HG03025 (cell line): ENCODE results near the gene NDUFB10.
"Not testable (repeated sequence)": the region's sequence is repeated elsewhere in the genome, so short reads cannot be mapped to it uniquely, and the experiment has no call there.

ENCODE experiments used
- ATAC-seq: cut with Tn5 transposase; IDR thresholded peaks from one replicate; pipeline ENCODE4 v1.9.1; 2021; ENCODE audit warnings: mild to moderate bottlenecking, moderate library complexity; ENCODE audit not compliant: unreplicated experiment, low FRiP score

NDUFB10 gene

GRCh38 chr16:1923299-1924034 lies 35.9 kb upstream of the NDUFB10 start:
- ATAC-seq, result no peak

GRCh38 chr16:1924095-1924494 lies 35.2 kb upstream of the NDUFB10 start:
- ATAC-seq, result no peak

GRCh38 chr16:1926271-1926670 lies 33.1 kb upstream of the NDUFB10 start:
- no peak for ATAC-seq

- no peak for ATAC-seq
Observed at GRCh38 chr16:1929105-1929504, 30.2 kb upstream of the NDUFB10 start.

- ATAC-seq, result peak; percentile 60
Observed at GRCh38 chr16:1929578-1930337, 29.6 kb upstream of the NDUFB10 start.

GRCh38 chr16:1930338-1930720 lies 29.0 kb upstream of the NDUFB10 start:
- ATAC-seq, result no peak

GRCh38 chr16:1932050-1933028 lies 27.0 kb upstream of the NDUFB10 start:
- no peak for ATAC-seq

- no peak for ATAC-seq
Observed at GRCh38 chr16:1933097-1933661, 26.2 kb upstream of the NDUFB10 start.

- no peak for ATAC-seq
Observed at GRCh38 chr16:1936945-1937479, 22.3 kb upstream of the NDUFB10 start.

GRCh38 chr16:1938316-1938715 lies 21.0 kb upstream of the NDUFB10 start:
- ATAC-seq, result no peak

GRCh38 chr16:1938910-1939309 lies 20.4 kb upstream of the NDUFB10 start:
- ATAC-seq, result no peak

GRCh38 chr16:1939833-1940232 lies 19.5 kb upstream of the NDUFB10 start:
- ATAC-seq, result not testable (repeated sequence)

GRCh38 chr16:1940273-1941161 lies 18.8 kb upstream of the NDUFB10 start:
- ATAC-seq, result no peak

GRCh38 chr16:1941162-1942046 lies 17.9 kb upstream of the NDUFB10 start:
- ATAC-seq, result no peak

GRCh38 chr16:1942047-1942809 lies 17.1 kb upstream of the NDUFB10 start:
- ATAC-seq, result no peak

GRCh38 chr16:1942810-1943726 lies 16.3 kb upstream of the NDUFB10 start, which contains the start of gene MSRB1:
Gene MSRB1, minus strand, starts transcription at chr16:1943199. Its CDS starts 43 bp downstream, at chr16:1943156.
- peak; percentile 81 for ATAC-seq
